Prostate gland (tissue), 2 donors: Measurements from ENCODE around the gene ZBTB43. TPM values are rescaled to one million over a fixed set of nuclear protein-coding genes. Genes with fewer than 3 reads are reported as not detected.

Experiments
- DNase-seq: peaks from one replicate; pipeline ENCODE4 v3.0.0-alpha.2; 2019; ENCODE audit warnings: low spot score
- H3K27ac ChIP-seq, 2 donors: fragments of 200-600 bp; sonication (generic); 2 replicates each; pipeline ENCODE4 v1.5.1; 2017 to 2019
- H3K27me3 ChIP-seq: fragments of 200-600 bp; sonication (generic); replicated peaks from 2 replicates; pipeline ENCODE4 v1.5.1; 2019; ENCODE audit not compliant: insufficient read depth
- H3K36me3 ChIP-seq, 2 donors: fragments of 200-600 bp; sonication (generic); 1 replicate in 1 of 2; 2 replicates in 1 of 2; pipeline versions ENCODE4 v1.5.1 to v1.8.1; 2017 to 2019
- H3K4me1 ChIP-seq: fragments of 200-600 bp; sonication (generic); replicated peaks from 2 replicates; pipeline ENCODE4 v1.5.1; 2019
- H3K4me3 ChIP-seq, 2 donors: fragments of 200-600 bp; sonication (generic); 2 replicates each; pipeline ENCODE4 v1.5.1; 2017 to 2019
- H3K9me3 ChIP-seq: fragments of 200-600 bp; sonication (generic); 2 replicates; pipeline ENCODE4 v1.5.1; 2017
- CTCF ChIP-seq, 4 experiments: fragments of 200-600 bp in 2 of 4; fragments of 450-650 bp in 2 of 4; sonication (generic) in 2 of 4; IDR thresholded peaks; 1 replicate in 3 of 4; 2 replicates in 1 of 4; pipeline ENCODE4 v1.5.1; 2016 to 2019; ENCODE audit warnings: antibody characterized with exemption in 4 of 4, mild to moderate bottlenecking in 2 of 4, moderate library complexity in 2 of 4
- POLR2A ChIP-seq: fragments of 450-650 bp; IDR thresholded peaks from one replicate; pipeline ENCODE4 v1.6.1; 2016; ENCODE audit warnings: antibody characterized with exemption, mild to moderate bottlenecking
- POLR2AphosphoS5 ChIP-seq: sonication (generic); formaldehyde crosslinking; IDR thresholded peaks from one replicate; pipeline ENCODE4 v1.6.1; 2017; ENCODE audit warnings: antibody characterized with exemption
- WGBS: methylation state at CpG from one replicate; pipeline ENCODE4 v1.1.5; 2018; 5-methylcytosine and 5-hydroxymethylcytosine counted together
- intact Hi-C: fragments of 100-400 bp; cut with DNase I; formaldehyde crosslinking; loops from one replicate; pipeline ENCODE4 v1.14.2; 2022
- total RNA-seq, 2 donors: library from RNA; depleted of rRNA; stranded (reverse); fragments of >200 nt; gene quantifications; one replicate each; pipeline ENCODE4 v1.1.0, GENCODE V29; 2016

ZBTB43 gene
- total RNA-seq, result 100 to 1,000 TPM in 1 of 2 donors, 10 to 100 TPM in 1; 30.0 to 118 TPM

- H3K27ac ChIP-seq, result peak within 1 kb of the TSS; percentile 75 to 76
- peak within 1 kb of the TSS; percentile 81 to 87 for H3K4me3 ChIP-seq
- DNase-seq, result peak; percentile 92
- WGBS, result 2% methylated on average over 61 of the region's 79 CpGs
- no peaks in the 10 kb centered on the region for H3K9me3 ChIP-seq
- TF ChIP-seq POLR2A (peak; percentile 81), POLR2AphosphoS5 (peak; percentile 99), CTCF (IDR thresholded peaks at IDR 0.05) (no peak)
- intact Hi-C loops, result no loop called here
- H3K4me1 ChIP-seq, result peaks cover 11% of the 10 kb centered on the region
- H3K36me3 ChIP-seq, result no peaks in the 10 kb centered on the region
- H3K27me3 ChIP-seq, result no peaks in the 10 kb centered on the region
Observed at GRCh38 chr9:126804696-126805553, at the start of gene ZBTB43. TSS of gene ZBTB43 (plus strand) at chr9:126805040. CDS start at chr9:126832510, 27,470 bp downstream.

- WGBS, result 45% methylated on average over 19 of the region's 19 CpGs
- no peak overlapping the region for H3K27ac ChIP-seq
- H3K36me3 ChIP-seq, result no peaks in the 10 kb centered on the region
- H3K4me1 ChIP-seq, result peaks cover 2% of the 10 kb centered on the region
- no peaks in the 10 kb centered on the region for H3K9me3 ChIP-seq
- TF ChIP-seq CTCF (IDR thresholded peaks at IDR 0.05), result no peak
- no peak for TF ChIP-seq POLR2AphosphoS5
- TF ChIP-seq POLR2A, result no peak
- H3K27me3 ChIP-seq, result peaks cover 4% of the 10 kb centered on the region
- intact Hi-C loops, result no loop called here
- no peak overlapping the region for H3K4me3 ChIP-seq
- DNase-seq, result no peak
Observed at GRCh38 chr9:126755317-126755875, 49.4 kb upstream of the ZBTB43 start.

GRCh38 chr9:126756238-126756637, 48.6 kb upstream of the ZBTB43 start:
- DNase-seq, result no peak
- 92% methylated on average over 5 of the region's 5 CpGs for WGBS
- Histone ChIP-seq H3K9me3 (no peaks in the 10 kb centered on the region), H3K4me3 (no peak overlapping the region), H3K27me3 (peaks cover 1% of the 10 kb centered on the region), H3K27ac (no peak overlapping the region), H3K4me1 (peaks cover 2% of the 10 kb centered on the region), H3K36me3 (no peaks in the 10 kb centered on the region)
- no peak for TF ChIP-seq POLR2AphosphoS5
- TF ChIP-seq POLR2A, result no peak
- no peak for TF ChIP-seq CTCF (IDR thresholded peaks at IDR 0.05)
- intact Hi-C loops, result no loop called here

- 62% methylated on average over 6 of the region's 6 CpGs for WGBS
Observed at GRCh38 chr9:126756876-126757415, 47.9 kb upstream of the ZBTB43 start.

More at GRCh38 chr9:126756876-126757415, 47.9 kb upstream of the ZBTB43 start:
- TF ChIP-seq POLR2AphosphoS5 (no peak), CTCF (IDR thresholded peaks at IDR 0.05) (no peak), POLR2A (no peak)
- Histone ChIP-seq H3K36me3 (no peaks in the 10 kb centered on the region), H3K27me3 (peaks cover 1% of the 10 kb centered on the region), H3K4me3 (no peak overlapping the region), H3K4me1 (peaks cover 2% of the 10 kb centered on the region), H3K9me3 (no peaks in the 10 kb centered on the region), H3K27ac (no peak overlapping the region)
- DNase-seq, result no peak
- intact Hi-C loops, result no loop called here
